ENCODE measurements around the gene SYPL2.
A peak's percentile ranks its signal among the peaks of the same experiment; 100 is the strongest.

The SYPL2 gene

GRCh38 chr1:109493227-109493626, 26.9 kb downstream of the SYPL2 start:
- DNase-seq = no peak

DNA sequence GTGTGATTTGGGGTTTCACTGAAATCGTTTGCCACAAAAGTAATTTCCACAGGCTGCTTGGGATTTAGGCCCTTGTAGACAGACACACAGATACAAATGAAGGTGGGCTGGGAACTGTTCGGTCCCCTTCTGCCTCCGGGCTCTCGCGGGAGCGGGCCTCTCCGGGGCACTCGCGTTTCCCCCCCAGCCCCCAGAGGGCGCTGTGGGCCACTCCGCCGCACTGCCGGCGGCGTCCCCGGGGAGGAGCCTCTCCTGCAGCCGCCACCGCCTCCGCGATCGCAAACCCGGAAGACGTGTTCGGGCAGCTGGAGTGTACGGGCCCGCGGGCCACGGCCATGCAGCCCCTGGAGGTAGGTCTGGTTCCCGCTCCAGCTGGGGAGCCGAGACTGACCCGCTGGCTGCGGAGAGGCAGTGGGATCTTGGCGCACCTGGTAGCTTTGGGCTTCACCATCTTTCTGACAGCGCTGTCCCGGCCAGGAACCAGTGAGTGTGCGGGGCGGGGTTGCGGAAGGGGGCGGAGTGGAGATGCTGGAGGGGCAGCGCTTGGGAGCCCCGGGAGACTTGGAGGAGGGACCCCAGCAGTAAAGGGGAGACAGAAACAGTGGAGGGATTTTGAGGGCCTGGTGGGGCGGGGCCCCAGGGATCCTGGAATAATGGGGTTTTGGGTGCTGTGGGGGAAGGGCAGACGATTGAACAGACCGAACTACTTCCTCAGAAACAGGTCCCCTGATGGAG, 27.6 kb downstream of the SYPL2 start, which contains the start of gene CYB561D1:
CYB561D1 (plus strand) TSS at position 290 of the 735 bp plus-strand sequence; CDS start at position 336, 46 bp downstream.
- DNase-seq = peak; percentile 87

- no peak for DNase-seq
These were observed 29.4 kb downstream of the SYPL2 start for GRCh38 chr1:109495738-109496137.

GRCh38 chr1:109497449-109498160, 31.3 kb downstream of the SYPL2 start:
- DNase-seq = no peak

GRCh38 chr1:109498161-109498801, 31.9 kb downstream of the SYPL2 start:
- no peak for DNase-seq

DNA sequence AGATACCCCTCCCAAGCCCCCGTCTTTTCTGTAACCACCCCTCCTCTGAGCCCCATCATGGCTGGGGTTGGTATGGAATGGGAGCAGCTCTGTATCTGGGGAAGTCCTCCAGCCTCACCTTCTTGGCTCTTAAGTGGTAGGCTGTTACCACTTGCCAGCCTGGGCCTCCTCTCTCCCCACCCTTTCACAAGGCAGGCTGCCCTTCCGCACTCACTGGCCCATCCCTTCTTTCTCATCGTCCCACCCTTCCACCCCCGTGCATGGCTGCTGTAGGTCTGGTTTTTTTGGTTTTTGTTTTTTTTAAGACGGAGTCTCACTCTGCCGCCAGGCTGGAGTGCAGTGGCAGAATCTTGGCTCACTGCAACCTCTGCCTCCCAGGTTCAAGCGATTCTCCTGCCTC, 32.7 kb downstream of the SYPL2 start:
- no peak for DNase-seq

DNA sequence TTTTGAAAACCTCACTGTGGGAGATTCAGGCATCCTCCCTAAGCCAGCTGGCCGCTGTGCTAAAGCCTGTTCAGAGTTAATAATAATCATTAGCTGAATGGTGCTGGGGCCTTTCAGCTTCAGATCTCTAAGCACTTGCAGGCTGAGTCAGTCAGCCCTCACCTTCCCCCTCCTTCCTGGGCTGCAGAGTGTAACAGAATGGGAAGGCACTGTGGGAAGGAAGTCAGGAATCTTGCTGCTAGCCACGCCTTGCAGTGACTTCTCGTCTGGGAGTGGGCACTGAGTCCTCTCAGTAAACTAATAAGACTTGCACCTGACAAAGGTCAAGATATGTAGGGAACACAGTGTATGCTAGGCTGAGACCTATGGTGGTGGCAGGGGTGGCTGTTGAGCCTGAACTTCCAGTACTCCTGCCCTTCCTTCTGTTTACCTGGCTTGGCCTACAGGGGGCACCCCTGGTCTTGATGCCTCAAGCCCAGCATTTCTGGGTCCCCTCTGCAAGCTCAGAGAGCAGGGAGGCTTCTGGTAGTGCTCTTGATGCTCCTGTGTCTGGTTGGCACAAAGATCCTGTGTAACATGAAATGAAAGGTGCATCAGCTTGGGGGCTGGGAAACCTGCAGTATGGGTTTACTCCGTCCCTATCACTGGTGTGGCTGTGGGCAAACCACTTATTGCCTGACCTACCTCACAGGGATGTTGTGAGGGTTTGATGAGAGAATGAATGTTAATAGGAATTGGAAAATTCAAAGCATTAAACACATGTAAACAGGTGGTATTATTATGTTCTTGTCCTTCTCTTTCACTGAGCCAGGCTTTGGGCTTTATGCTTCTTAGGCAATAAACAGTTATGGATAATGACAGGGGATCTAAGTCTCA, 33.6 kb downstream of the SYPL2 start:
- DNase-seq = peak; percentile 62

- no peak for DNase-seq
These were observed 34.6 kb downstream of the SYPL2 start for GRCh38 chr1:109500941-109501381.

- DNase-seq = no peak
These were observed 35.5 kb downstream of the SYPL2 start for GRCh38 chr1:109501644-109502363.

- peak; percentile 58 for DNase-seq
These were observed 36.1 kb downstream of the SYPL2 start for GRCh38 chr1:109502364-109502851.

GRCh38 chr1:109503935-109504334, 37.6 kb downstream of the SYPL2 start:
- no peak for DNase-seq

GRCh38 chr1:109504974-109505373, 38.6 kb downstream of the SYPL2 start:
- no peak for DNase-seq

GRCh38 chr1:109508001-109508872, 41.9 kb downstream of the SYPL2 start:
- DNase-seq = no peak

DNA sequence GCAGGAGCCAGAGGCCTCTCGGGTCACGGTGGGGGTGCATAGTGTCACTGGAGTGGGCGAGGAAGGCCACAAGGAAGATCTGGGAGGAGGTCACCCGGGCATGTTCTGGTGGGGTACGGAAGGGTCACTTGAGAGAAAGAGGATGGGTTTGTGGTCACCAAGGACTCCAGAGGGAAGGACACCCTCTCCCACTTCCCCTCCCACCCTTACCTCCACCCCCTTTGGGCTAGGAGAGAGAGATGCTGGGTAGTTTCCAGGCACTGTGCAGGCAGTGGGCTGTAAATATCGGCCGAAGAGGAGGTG, 42.5 kb downstream of the SYPL2 start:
- no peak for DNase-seq

DNA sequence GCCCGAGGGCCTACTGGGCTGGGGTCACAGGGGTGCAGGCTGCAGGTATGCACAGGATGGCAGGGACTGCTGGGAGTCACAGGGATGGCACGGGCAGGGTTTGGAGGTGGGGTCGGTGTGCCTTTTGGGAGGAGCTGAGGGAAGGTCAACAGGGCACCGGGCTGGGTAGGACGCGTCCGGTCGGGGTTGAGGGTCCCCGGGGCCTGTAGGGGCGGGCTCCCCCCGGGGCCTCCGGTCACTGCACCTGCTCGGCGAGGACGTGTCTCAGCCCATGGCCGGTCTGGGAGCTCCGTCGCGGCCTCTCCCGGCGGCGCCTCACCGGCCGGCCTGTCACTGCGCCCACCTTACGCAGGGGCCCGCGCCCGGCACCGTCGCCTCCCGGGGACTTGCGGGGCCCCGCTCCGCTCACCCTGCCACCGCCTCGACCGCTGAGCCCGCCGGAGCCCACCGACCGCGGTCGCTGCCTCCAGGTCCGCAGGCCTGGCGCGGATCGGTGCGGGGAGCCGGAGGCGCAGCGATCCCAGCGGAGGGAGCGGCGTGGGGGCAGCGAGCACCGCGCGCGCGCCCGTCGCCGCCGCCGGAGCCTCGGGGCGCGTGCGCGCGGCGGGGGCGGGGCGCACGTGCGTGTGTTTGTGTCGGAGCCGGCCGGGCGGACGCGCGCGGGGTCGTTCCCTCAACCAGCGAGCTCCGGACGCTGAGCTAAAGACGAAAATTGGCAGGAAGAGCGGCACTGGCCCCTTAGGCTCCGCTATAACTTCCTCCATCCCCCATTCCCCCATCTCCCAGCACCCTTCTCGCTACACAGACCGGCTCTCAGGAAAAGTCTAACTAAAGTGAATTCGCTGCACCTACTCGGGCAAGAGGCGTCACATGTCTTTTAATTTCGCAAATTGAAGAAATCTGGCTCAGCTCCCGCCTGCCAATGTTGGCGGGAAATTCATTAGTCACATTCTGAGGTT, 43.1 kb downstream of the SYPL2 start, which contains the start of gene AMIGO1:
AMIGO1 (minus strand) TSS at position 552 of the 959 bp plus-strand sequence. CDS start 815 bp downstream, outside the sequence.
- DNase-seq = peak; percentile 51

GRCh38 chr1:109513110-109513710, 46.9 kb downstream of the SYPL2 start:
- DNase-seq = no peak

- DNase-seq = no peak
These were observed 48.5 kb downstream of the SYPL2 start for GRCh38 chr1:109514846-109515245.

DNA sequence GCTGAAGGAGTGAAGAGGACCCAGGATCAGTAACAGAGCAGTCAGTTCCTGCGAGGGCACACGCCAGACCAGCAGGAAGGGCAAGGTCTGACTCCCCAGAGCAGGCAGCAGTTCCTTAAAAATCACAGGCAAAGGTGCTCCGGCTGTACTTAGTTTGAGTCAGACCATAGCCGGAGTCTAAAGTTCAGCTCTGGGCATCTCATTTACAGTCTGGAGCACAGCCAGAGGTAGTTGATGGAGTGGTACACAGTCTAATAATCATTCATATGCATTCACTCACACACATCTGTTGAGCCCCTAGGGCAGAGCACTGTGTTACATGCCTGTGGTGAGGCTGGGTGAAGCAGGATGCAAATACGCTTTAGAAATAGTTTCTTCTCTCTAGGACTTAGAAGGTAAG, 50.5 kb downstream of the SYPL2 start:
- DNase-seq = no peak

GRCh38 chr1:109517337-109517736, 51.0 kb downstream of the SYPL2 start:
- no peak for DNase-seq
